WI38 (cell line): Measurements from ENCODE around the gene OR5B21.

Experiments used
- H3K4me3 ChIP-seq: 2 replicates; pipeline ENCODE4 v1.5.1; 2011; ENCODE audit warnings: low read depth, mild to moderate bottlenecking, control low read depth, low read length
- TF ChIP-seq, protein P1 (sequence below): IDR thresholded peaks from 2 replicates; pipeline ENCODE4 v1.5.1; 2012; ENCODE audit warnings: low read depth, mild to moderate bottlenecking, control low read depth, low read length

Gene OR5B21

DNA sequence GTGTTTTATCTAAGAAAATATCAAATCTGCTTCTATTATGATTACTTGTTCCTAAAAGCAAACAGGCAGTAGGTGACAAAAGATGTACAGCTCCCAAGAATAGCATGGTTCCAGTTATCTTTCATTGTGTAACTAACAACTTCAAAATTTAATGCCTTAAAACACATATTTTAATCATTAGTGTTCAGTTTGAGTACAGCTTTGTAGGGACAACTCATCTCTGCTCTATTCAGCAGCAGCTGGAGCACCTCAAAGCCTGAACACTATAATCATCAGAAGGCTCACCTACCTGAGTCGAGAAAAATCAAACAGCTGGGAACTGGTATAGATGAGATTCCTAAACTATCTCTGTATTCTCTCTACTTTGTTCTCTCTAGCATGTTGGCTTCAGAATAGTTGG, 41.6 kb downstream of the OR5B21 start:
- TF ChIP-seq, protein P1, sequence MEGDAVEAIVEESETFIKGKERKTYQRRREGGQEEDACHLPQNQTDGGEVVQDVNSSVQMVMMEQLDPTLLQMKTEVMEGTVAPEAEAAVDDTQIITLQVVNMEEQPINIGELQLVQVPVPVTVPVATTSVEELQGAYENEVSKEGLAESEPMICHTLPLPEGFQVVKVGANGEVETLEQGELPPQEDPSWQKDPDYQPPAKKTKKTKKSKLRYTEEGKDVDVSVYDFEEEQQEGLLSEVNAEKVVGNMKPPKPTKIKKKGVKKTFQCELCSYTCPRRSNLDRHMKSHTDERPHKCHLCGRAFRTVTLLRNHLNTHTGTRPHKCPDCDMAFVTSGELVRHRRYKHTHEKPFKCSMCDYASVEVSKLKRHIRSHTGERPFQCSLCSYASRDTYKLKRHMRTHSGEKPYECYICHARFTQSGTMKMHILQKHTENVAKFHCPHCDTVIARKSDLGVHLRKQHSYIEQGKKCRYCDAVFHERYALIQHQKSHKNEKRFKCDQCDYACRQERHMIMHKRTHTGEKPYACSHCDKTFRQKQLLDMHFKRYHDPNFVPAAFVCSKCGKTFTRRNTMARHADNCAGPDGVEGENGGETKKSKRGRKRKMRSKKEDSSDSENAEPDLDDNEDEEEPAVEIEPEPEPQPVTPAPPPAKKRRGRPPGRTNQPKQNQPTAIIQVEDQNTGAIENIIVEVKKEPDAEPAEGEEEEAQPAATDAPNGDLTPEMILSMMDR: no peak
- no peak overlapping the region for H3K4me3 ChIP-seq

DNA sequence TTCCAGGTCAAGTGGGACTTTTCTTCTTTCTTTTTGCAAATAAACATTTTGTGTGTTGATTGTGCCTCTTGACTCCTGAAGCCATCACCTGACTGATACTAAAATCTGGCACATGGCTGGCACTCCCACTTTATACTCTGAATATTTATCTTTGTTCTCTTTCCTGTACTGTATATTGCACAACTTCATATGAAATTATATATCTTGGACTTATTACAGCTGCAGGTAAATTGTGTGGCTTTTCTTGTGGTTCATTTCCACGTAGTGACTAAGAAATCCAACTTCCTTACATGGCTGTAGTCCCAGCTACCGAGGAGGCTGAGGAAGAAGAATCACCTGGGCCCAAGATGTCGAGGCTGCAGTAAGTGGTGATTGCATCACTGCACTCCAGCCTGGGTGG, 42.2 kb downstream of the OR5B21 start:
- TF ChIP-seq, protein P1: no peak
- H3K4me3 ChIP-seq: no peak overlapping the region
